Panc1 (cell line): ENCODE measurements around the gene OMG.

Source experiments
- POLR2AphosphoS5 ChIP-seq: IDR thresholded peaks from 2 replicates; pipeline ENCODE4 v1.6.1; 2012; ENCODE audit warnings: mild to moderate bottlenecking, low read depth, low read length, moderate library complexity
- SIN3A ChIP-seq: IDR thresholded peaks from 2 replicates; pipeline ENCODE4 v1.6.1; 2012; ENCODE audit warnings: low read depth, mild to moderate bottlenecking, low read length, moderate library complexity, borderline replicate concordance; ENCODE audit not compliant: insufficient read depth
- TCF7L2 ChIP-seq: IDR thresholded peaks from 2 replicates; pipeline ENCODE4 v1.6.1; 2011; ENCODE audit warnings: mild to moderate bottlenecking, low read depth, low read length, inconsistent platforms
- TF ChIP-seq, protein P1 (sequence below): fragments of 450-650 bp; IDR thresholded peaks from 2 replicates; pipeline ENCODE4 v1.5.1; 2017; ENCODE audit warnings: mild to moderate bottlenecking
- TF ChIP-seq, protein P2 (sequence below), 2 experiments: IDR thresholded peaks; 2 replicates each; pipeline ENCODE4 v1.6.1; 2011 to 2012; ENCODE audit warnings: low read depth in 2 of 2, control low read depth in 1 of 2, low read length in 1 of 2, mild to moderate bottlenecking in 1 of 2, moderate library complexity in 1 of 2; ENCODE audit not compliant: insufficient read depth in 1 of 2

GRCh38 chr17:31261601-31262000 lies 35.4 kb downstream of the OMG start:
- TF ChIP-seq, protein P1, sequence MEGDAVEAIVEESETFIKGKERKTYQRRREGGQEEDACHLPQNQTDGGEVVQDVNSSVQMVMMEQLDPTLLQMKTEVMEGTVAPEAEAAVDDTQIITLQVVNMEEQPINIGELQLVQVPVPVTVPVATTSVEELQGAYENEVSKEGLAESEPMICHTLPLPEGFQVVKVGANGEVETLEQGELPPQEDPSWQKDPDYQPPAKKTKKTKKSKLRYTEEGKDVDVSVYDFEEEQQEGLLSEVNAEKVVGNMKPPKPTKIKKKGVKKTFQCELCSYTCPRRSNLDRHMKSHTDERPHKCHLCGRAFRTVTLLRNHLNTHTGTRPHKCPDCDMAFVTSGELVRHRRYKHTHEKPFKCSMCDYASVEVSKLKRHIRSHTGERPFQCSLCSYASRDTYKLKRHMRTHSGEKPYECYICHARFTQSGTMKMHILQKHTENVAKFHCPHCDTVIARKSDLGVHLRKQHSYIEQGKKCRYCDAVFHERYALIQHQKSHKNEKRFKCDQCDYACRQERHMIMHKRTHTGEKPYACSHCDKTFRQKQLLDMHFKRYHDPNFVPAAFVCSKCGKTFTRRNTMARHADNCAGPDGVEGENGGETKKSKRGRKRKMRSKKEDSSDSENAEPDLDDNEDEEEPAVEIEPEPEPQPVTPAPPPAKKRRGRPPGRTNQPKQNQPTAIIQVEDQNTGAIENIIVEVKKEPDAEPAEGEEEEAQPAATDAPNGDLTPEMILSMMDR = no peak
- no peak for TF ChIP-seq POLR2AphosphoS5
- TF ChIP-seq, protein P2, sequence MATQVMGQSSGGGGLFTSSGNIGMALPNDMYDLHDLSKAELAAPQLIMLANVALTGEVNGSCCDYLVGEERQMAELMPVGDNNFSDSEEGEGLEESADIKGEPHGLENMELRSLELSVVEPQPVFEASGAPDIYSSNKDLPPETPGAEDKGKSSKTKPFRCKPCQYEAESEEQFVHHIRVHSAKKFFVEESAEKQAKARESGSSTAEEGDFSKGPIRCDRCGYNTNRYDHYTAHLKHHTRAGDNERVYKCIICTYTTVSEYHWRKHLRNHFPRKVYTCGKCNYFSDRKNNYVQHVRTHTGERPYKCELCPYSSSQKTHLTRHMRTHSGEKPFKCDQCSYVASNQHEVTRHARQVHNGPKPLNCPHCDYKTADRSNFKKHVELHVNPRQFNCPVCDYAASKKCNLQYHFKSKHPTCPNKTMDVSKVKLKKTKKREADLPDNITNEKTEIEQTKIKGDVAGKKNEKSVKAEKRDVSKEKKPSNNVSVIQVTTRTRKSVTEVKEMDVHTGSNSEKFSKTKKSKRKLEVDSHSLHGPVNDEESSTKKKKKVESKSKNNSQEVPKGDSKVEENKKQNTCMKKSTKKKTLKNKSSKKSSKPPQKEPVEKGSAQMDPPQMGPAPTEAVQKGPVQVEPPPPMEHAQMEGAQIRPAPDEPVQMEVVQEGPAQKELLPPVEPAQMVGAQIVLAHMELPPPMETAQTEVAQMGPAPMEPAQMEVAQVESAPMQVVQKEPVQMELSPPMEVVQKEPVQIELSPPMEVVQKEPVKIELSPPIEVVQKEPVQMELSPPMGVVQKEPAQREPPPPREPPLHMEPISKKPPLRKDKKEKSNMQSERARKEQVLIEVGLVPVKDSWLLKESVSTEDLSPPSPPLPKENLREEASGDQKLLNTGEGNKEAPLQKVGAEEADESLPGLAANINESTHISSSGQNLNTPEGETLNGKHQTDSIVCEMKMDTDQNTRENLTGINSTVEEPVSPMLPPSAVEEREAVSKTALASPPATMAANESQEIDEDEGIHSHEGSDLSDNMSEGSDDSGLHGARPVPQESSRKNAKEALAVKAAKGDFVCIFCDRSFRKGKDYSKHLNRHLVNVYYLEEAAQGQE (IDR thresholded peaks at IDR 0.05; ENCODE audit: insufficient read depth in 1 of 2, low read depth in 2 of 2, low read length in 1 of 2) = no peak
- no peak for TF ChIP-seq SIN3A
- no peak for TF ChIP-seq TCF7L2
